ENCODE data around the gene THSD4.

- TF ChIP-seq CTCF (IDR thresholded peaks at IDR 0.05; ENCODE audit: insufficient read depth, low read depth, low read length) (no peak), EZH2 (IDR thresholded peaks at IDR 0.05; ENCODE audit: insufficient read depth, low read length) (no peak)
Measured at GRCh38 chr15:71635735-71636134, 520.5 kb downstream of the THSD4 start.
